GM12892 (cell line): ENCODE measurements around the gene SDR42E2.

Source experiments
- POLR2A ChIP-seq: IDR thresholded peaks from 2 replicates; pipeline ENCODE4 v1.6.1; 2011; ENCODE audit warnings: low read depth, low read length, control low read depth
- POLR2AphosphoS5 ChIP-seq: IDR thresholded peaks from 2 replicates; pipeline ENCODE4 v1.6.1; 2011; ENCODE audit warnings: low read depth, low read length, control low read depth
- TAF1 ChIP-seq: IDR thresholded peaks from 2 replicates; pipeline ENCODE4 v1.6.1; 2011; ENCODE audit warnings: low read depth, mild to moderate bottlenecking, control low read depth, low read length, borderline replicate concordance

DNA sequence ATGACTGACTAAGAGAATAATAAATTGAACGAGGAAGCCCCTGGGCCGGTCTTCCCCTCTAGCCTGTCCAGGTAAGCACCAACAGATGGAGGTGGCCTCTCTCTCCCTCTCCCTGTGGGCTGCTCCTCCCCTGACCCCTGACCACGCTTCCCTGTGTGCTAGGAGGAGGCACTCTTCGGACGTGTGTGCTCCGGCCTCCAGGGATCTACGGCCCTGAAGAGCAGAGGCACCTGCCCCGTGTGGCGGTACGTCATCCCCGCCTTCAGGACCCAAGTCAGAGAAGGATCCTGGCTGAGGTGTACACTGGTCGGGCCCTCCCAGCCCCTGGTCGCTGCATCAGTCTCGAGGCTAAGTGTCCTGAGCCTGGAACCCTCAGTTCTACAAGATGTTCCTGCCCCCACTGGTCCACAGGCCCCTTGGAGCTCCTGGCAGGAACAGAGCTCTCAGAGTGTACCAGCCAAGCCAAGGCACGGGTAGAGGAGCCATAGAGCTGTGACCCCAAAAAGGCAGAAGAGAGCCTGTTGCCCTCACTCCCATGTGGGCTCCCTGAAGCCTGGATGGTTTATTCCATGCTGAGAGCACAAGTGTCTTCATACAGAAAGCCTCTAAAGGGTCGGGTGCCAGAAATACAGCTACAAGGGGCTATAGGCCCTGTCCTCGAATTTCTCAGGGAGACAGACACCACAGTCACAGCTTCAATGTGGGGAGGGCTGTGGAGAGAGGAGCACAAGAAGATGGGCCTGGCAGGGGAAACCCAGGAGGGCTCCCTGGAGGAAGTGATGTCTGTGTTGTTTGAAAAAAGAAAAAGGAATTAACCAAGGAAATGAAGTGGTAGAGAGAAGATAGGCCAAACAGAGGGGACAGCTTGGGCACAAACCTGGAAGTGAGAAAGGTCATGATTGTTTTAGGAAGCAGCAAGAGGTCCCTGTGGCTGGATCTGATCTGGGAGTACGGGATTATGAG lies 15.9 kb downstream of the SDR42E2 start:
- no peak for TF ChIP-seq POLR2A
- TF ChIP-seq TAF1: no peak
- no peak for TF ChIP-seq POLR2AphosphoS5
